ENCODE results near the gene SH3BP1. TPM values are rescaled to one million over a fixed set of nuclear protein-coding genes. Genes with fewer than 3 reads are reported as not detected.
"Not testable (repeated sequence)": the region's sequence is repeated elsewhere in the genome, so short reads cannot be mapped to it uniquely, and the experiment has no call there.

Gene SH3BP1
- total RNA-seq, 2 donors from 2014 or later = 77.4 to 121 TPM

DNA sequence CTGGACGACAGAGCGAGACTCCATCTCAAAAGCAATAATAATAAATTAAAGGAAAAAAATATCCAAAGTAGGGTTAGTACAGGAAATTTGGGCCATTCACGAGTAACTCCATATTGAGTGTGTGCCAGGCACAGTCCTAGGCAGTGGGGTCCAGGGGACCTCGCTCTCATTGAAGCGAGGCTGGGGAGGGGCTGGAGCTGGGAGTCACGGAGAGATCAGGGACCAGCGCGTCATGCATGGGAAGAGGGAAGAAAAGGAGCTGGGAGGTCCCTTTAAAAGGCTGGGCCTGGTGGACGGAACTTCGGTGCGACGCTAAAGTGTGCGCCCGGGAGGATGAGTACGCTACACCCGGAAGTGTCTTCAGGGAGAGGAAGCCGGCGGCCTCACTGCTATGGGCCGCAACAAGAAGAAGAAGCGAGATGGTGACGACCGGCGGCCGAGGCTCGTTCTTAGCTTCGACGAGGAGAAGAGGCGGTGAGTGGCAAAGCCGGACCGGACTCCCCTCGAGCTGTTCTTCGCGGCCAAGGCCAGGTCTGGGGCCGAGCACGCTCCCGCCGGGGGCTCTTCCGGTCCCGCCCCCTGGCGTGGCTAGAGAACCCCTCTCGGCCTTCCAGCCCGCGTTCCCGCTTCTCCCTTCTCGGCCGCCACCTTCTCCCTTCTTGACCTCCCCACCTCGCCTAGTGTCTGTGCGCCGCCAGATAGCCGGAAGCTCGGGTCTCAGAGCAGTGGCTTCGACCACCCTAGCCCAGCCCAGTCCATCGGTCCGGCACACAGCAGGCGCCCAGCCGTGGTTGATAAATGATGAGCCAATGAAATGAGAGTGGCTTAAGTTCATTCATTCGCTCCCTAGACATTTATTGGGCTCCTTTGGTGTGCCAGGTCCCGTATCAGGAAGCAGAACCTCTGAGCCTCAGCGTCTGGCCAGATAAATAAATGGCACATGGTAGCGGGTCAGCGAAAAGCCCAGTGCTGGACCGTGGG, 46.8 kb downstream of the SH3BP1 start, which contains the start of gene NOL12:
NOL12 (plus strand) TSS at position 342 of the 981 bp plus-strand sequence; CDS start at position 392, 50 bp downstream.
- intact Hi-C loops (cut with DNase I, micrococcal nuclease) = loop anchor here in 1 of 2 donors (10.0 kb wide), 1 partner anchor 49 kb away; no protein-coding TSS in a partner anchor
- ATAC-seq (peak; percentile 72), DNase-seq (peak; percentile 84 to 89)

GRCh38 chr22:37690407-37690806, 50.9 kb downstream of the SH3BP1 start:
- ATAC-seq (no peak), DNase-seq (no peak)
- intact Hi-C loops (cut with DNase I, micrococcal nuclease) = no loop called here

- intact Hi-C loops (cut with DNase I, micrococcal nuclease) = no loop called here
- ATAC-seq (no peak), DNase-seq (no peak)
These were observed 51.5 kb downstream of the SH3BP1 start for GRCh38 chr22:37690901-37691504.

DNA sequence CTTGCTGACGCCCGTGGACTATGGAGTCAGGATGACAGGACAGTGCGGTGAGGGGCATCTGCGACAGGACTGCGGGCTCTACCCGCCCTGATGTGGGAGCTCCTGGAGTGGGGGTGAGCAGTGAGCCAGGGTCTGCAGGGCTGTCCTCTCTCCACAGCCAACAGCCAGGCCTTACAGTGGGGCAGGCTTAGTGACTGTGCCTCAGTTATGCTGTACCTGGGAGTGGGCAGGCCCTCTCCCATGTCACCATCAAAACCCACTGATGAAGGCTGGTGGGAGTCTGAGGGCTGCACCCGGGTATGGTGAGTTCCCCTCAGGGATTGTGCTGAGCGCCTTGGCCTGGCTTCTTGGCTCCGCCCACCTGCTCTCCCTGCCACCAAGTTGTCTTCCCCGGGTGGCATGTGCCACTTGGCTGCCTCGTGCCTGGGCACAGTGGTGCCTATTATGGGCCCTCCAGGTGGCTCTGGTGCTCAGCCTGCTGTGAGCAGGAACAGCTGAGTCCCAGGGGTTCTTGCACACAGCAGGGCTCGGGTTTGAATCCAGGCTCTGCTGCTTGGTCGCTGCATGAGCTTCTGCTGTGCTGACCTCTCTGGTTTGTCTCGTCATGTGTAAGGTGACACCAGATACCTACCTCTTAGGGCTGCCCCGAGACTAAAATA, 53.3 kb downstream of the SH3BP1 start:
- ATAC-seq = no peak
- intact Hi-C loops (cut with DNase I, micrococcal nuclease) = no loop called here
- no peak for DNase-seq

DNA sequence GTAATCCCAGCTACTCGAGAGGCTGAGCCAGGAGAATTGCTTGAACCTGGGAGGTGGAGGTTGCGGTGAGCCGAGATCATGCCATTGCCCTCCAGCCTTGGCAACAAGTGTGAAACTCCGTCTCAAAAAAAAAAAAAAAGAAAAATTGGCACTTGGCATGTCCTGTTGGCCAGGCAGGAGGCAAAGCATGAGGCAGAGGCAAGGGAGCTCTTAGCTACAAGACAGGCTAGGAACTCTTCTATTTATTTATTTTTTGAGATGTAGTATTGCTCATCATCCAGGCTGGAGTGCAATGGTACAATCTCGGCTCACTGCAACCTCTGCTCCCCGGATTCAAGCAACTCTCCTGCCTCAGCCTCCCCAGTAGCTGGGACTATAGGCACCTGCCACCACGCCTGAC, 54.7 kb downstream of the SH3BP1 start:
- DNase-seq; ATAC-seq; intact Hi-C loops (cut with DNase I, micrococcal nuclease): not testable (repeated sequence)

- ATAC-seq; DNase-seq; intact Hi-C loops (cut with DNase I, micrococcal nuclease): not testable (repeated sequence)
These were observed 56.8 kb downstream of the SH3BP1 start for GRCh38 chr22:37696260-37696656.

GRCh38 chr22:37696657-37697537, 57.4 kb downstream of the SH3BP1 start, which contains the start of gene TRIOBP:
TRIOBP (plus strand) TSS chr22:37697048; CDS start chr22:37701366, 4,318 bp downstream.
- DNase-seq (peak; percentile 97 to 98), ATAC-seq (peak; percentile 95)
- intact Hi-C loops (cut with DNase I, micrococcal nuclease) = no loop called here

DNA sequence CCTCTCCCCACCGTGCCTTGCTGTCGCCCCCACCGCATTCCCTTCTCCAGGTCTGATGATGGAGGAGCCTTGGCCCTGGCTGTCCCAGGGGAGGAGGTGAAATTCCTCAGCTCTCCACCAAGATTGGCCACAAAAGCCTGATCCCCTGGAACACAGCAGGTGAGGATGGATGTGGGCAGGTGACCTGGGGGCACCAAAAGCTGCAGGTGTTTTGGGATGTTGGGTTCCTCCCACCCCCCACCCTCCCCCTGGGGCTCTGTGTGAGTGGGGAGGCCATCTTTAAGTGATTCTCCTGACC, 58.0 kb downstream of the SH3BP1 start:
- no peak for ATAC-seq
- intact Hi-C loops (cut with DNase I, micrococcal nuclease) = no loop called here
- DNase-seq = no peak

GRCh38 chr22:37701141-37701786, 61.8 kb downstream of the SH3BP1 start:
- no peak for DNase-seq
- ATAC-seq = no peak
- intact Hi-C loops (cut with DNase I, micrococcal nuclease) = no loop called here

- no peak for DNase-seq
- ATAC-seq = no peak
- intact Hi-C loops (cut with DNase I, micrococcal nuclease) = no loop called here
These were observed 64.4 kb downstream of the SH3BP1 start for GRCh38 chr22:37703906-37704305.

DNA sequence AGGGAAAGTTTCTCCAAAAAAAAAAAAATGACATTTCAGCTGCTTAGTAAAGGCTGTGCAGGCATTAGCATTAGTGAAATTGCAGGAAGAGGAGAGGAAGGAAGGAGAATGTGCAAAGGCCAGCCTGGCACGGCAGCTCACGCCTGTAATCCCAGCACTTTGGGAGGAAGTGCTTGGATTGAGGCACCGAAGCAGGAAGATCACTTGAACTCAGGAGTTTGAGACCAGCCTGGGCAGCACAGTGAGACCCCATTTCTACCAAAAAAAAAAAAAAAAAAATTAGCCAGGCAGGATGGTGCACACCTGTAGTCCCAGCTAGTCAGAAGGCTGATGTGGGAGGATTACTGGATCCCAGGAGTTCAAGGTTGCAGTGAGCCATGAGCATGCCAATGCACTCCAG, 65.2 kb downstream of the SH3BP1 start:
- intact Hi-C loops (cut with DNase I, micrococcal nuclease) = no loop called here
- ATAC-seq (no peak), DNase-seq (no peak)

- DNase-seq = no peak
These were observed 65.7 kb downstream of the SH3BP1 start for GRCh38 chr22:37705205-37705604.

More at GRCh38 chr22:37705205-37705604, 65.7 kb downstream of the SH3BP1 start:
- ATAC-seq = no peak
- intact Hi-C loops (cut with DNase I, micrococcal nuclease) = no loop called here

Other genes starting within 250 kb of the SH3BP1 start
- under 1 TPM in 1 of 2 donors, not detected in 1; 0.20 TPM for gene ELFN2, start 212.2 kb upstream of the SH3BP1 start, total RNA-seq
- 10 to 100 TPM; 10.4 to 11.2 TPM for gene MFNG, start 153.3 kb upstream of the SH3BP1 start, total RNA-seq
- gene CARD10, start 120.3 kb upstream of the SH3BP1 start, total RNA-seq = 10 to 100 TPM; 64.1 to 66.4 TPM
- 10 to 100 TPM; 52.2 to 64.1 TPM for gene CDC42EP1, start 79.2 kb upstream of the SH3BP1 start, total RNA-seq
- 10 to 100 TPM; 42.9 to 44.5 TPM for gene LGALS2, start 59.6 kb upstream of the SH3BP1 start, total RNA-seq
- 10 to 100 TPM; 56.9 to 73.3 TPM for gene GGA1, start 30.8 kb upstream of the SH3BP1 start, total RNA-seq
- gene PDXP, start 19.1 kb downstream of the SH3BP1 start, total RNA-seq = 10 to 100 TPM; 37.7 to 50.7 TPM
- gene LGALS1, start 36.0 kb downstream of the SH3BP1 start, total RNA-seq = 100 to 1,000 TPM in 1 of 2 donors, 10 to 100 TPM in 1; 40.4 to 161 TPM
- 10 to 100 TPM; 30.3 to 38.2 TPM for gene NOL12, start 46.7 kb downstream of the SH3BP1 start, total RNA-seq
- 10 to 100 TPM; 87.2 TPM for gene TRIOBP, start 57.4 kb downstream of the SH3BP1 start, total RNA-seq
- 10 to 100 TPM; 10.2 to 10.6 TPM for gene GCAT, start 168.3 kb downstream of the SH3BP1 start, total RNA-seq
- gene GALR3, start 183.7 kb downstream of the SH3BP1 start, total RNA-seq = not detected
- 10 to 100 TPM; 21.1 to 25.6 TPM for gene ANKRD54, start 204.7 kb downstream of the SH3BP1 start, total RNA-seq
- 100 to 1,000 TPM; 362 to 388 TPM for gene EIF3L, start 209.8 kb downstream of the SH3BP1 start, total RNA-seq